22Rv1 (cell line): Measurements from ENCODE around the gene CCNB3.

Experiments used
- ZFX ChIP-seq: fragments of 450-650 bp; IDR thresholded peaks from 2 replicates; pipeline ENCODE4 v1.6.1; 2017; ENCODE audit warnings: antibody characterized with exemption, borderline replicate concordance
- TF ChIP-seq, protein P1 (sequence below): fragments of 450-650 bp; IDR thresholded peaks from 2 replicates; pipeline ENCODE4 v1.5.1; 2017; ENCODE audit warnings: mild to moderate bottlenecking

DNA sequence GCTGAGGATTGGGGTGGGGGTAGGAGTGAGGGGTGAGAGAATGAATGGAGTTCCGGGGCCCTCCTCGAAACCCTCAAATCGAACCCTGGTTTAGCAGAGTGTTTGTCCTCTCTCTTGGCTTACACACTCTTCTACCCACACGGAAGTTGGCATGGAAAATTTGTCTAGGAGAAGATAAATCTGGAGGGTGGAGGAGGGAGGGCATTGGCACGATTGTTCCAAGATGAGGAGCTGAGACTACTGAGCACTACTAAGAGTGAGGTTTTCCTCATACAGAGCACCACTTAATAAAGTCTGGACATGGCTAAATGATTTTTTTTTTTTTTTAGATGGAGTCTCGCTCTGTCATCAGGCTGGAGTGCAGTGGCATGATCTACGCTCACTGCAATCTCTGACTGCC is 37.2 kb upstream of the CCNB3 start:
- TF ChIP-seq, protein P1, sequence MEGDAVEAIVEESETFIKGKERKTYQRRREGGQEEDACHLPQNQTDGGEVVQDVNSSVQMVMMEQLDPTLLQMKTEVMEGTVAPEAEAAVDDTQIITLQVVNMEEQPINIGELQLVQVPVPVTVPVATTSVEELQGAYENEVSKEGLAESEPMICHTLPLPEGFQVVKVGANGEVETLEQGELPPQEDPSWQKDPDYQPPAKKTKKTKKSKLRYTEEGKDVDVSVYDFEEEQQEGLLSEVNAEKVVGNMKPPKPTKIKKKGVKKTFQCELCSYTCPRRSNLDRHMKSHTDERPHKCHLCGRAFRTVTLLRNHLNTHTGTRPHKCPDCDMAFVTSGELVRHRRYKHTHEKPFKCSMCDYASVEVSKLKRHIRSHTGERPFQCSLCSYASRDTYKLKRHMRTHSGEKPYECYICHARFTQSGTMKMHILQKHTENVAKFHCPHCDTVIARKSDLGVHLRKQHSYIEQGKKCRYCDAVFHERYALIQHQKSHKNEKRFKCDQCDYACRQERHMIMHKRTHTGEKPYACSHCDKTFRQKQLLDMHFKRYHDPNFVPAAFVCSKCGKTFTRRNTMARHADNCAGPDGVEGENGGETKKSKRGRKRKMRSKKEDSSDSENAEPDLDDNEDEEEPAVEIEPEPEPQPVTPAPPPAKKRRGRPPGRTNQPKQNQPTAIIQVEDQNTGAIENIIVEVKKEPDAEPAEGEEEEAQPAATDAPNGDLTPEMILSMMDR = no peak
- TF ChIP-seq ZFX = no peak
